ENCODE results near the gene SMCO1. TPM values are rescaled to one million over a fixed set of nuclear protein-coding genes. Genes with fewer than 3 reads are reported as not detected.

The SMCO1 gene
- total and polyA plus RNA-seq, 2 of the 4 experiments (the other 2 are of a cell fraction), result not detected

- peaks cover 9% of the 10 kb centered on the region for H3K9me1 ChIP-seq (ENCODE audit: insufficient read depth, low read length)
- intact Hi-C loops (cut with micrococcal nuclease), result no loop called here
- TF ChIP-seq RCOR1 (IDR thresholded peaks at IDR 0.05; ENCODE audit: insufficient replicate concordance, low read length) (no peak), POLR2A (IDR thresholded peaks at IDR 0.05; ENCODE audit: low read depth, low read length) (no peak), CEBPB (IDR thresholded peaks at IDR 0.05; ENCODE audit: low read depth, low read length) (no peak), CTCF (conservative IDR thresholded peaks at IDR 0.05; ENCODE audit: low read depth, low read length) (no peak), ELK1 (IDR thresholded peaks at IDR 0.05; ENCODE audit: borderline replicate concordance, low read depth, low read length) (no peak), RFX5 (IDR thresholded peaks at IDR 0.05; ENCODE audit: low read depth, low read length) (no peak)
- H2AK9ac ChIP-seq (replicated peaks; ENCODE audit: low read depth, low read length, poor library complexity), result no peak overlapping the region
- in situ Hi-C loops (cut with MboI; ENCODE audit: low sequenced_read_pairs), result no loop called here
- no peak overlapping the region for H3K4me3 ChIP-seq (ENCODE audit: insufficient read depth, low read depth, low read length)
- ChIA-PET CTCF (interaction anchor here (0.7 kb wide), 1 partner anchor 14 kb away, joined by 3 read pairs; no protein-coding TSS in a partner anchor), POLR2A (ENCODE audit: unreplicated experiment) (no interaction called here)
- no peak overlapping the region for H2BK120ac ChIP-seq (ENCODE audit: low read depth, low read length)
- no peak overlapping the region for H4K8ac ChIP-seq (ENCODE audit: low read depth in 2 of 2, low read length in 2 of 2)
- H3K56ac ChIP-seq (ENCODE audit: extremely low read depth, insufficient read depth, low read length), result no peak overlapping the region
- H4K5ac ChIP-seq (ENCODE audit: low read depth, low read length), result no peak overlapping the region
- no peak overlapping the region for H2BK5ac ChIP-seq (ENCODE audit: low read depth, low read length, poor library complexity, severe bottlenecking)
- H3K4me1 ChIP-seq (ENCODE audit: control insufficient read depth, insufficient read depth, low read length), result no peaks in the 10 kb centered on the region
- no peaks in the 10 kb centered on the region for H4K20me1 ChIP-seq (ENCODE audit: insufficient read depth, low read length)
- no peak overlapping the region for H3K4me2 ChIP-seq (ENCODE audit: low read depth, low read length)
- H3K79me1 ChIP-seq (ENCODE audit: low read depth in 1 of 2, low read length in 2 of 2), result peaks cover 18 to 23% of the 10 kb centered on the region in 2 experiments
- H3K4ac ChIP-seq (ENCODE audit: low read depth, low read length), result no peak overlapping the region
- H2AK5ac ChIP-seq (ENCODE audit: low read depth, low read length), result no peak overlapping the region
- H2BK15ac ChIP-seq (ENCODE audit: low read depth, low read length), result no peak overlapping the region
- no peak overlapping the region for H3K18ac ChIP-seq (ENCODE audit: low read depth, low read length)
- dilution Hi-C loops (cut with HindIII; ENCODE audit: low sequenced_read_pairs, unreplicated experiment), result no loop called here
- H3K9ac ChIP-seq (ENCODE audit: low read depth, low read length), result no peak overlapping the region
- ATAC-seq (ENCODE audit: low read depth), result no peak
- no peak overlapping the region for H4K91ac ChIP-seq (ENCODE audit: insufficient read depth, low read depth, low read length)
- BruUV-seq (replicated peaks), result no TSS peak
- H2AFZ ChIP-seq (replicated peaks; ENCODE audit: low read length, poor library complexity), result no peak overlapping the region
- no CpG with 5 or more reads among the region's 5 CpGs for WGBS, 2 experiments (ENCODE audit: extremely low coverage in 2 of 2, insufficient read length in 1 of 2)
- peaks cover 9% of the 10 kb centered on the region for H3K36me3 ChIP-seq (ENCODE audit: control insufficient read depth, insufficient read depth, low read length)
- no peak overlapping the region for H3K27ac ChIP-seq (ENCODE audit: insufficient read depth, low read length)
- no peaks in the 10 kb centered on the region for H3K9me3 ChIP-seq (ENCODE audit: control insufficient read depth, insufficient read depth, low read length)
- no peaks in the 10 kb centered on the region for H3K27me3 ChIP-seq (ENCODE audit: control insufficient read depth, insufficient read depth, low read length)
- no peak overlapping the region for H3K23ac ChIP-seq (ENCODE audit: low read depth, low read length)
- no peak overlapping the region for H2BK20ac ChIP-seq (ENCODE audit: low read depth, low read length)
- no peak overlapping the region for H3K14ac ChIP-seq (replicated peaks; ENCODE audit: low read depth, low read length)
- DNase-seq, result no peak
Measured at GRCh38 chr3:196557236-196557635, 42.1 kb upstream of the SMCO1 start.
